HG03432 (cell line): ENCODE results near the gene BST2.

ENCODE experiments used
- ATAC-seq: cut with Tn5 transposase; IDR thresholded peaks from one replicate; pipeline ENCODE4 v1.9.1; 2021; ENCODE audit warnings: mild to moderate bottlenecking, moderate library complexity; ENCODE audit not compliant: unreplicated experiment

BST2 gene

GRCh38 chr19:17405250-17406045 is at the start of gene BST2:
BST2 (minus strand) TSS chr19:17405630; CDS start chr19:17405575, 55 bp downstream.
- peak; percentile 78 for ATAC-seq

GRCh38 chr19:17454576-17455071 is 49.2 kb upstream of the BST2 start:
- ATAC-seq, result no peak

GRCh38 chr19:17451820-17452219 is 46.4 kb upstream of the BST2 start:
- no peak for ATAC-seq

- ATAC-seq, result no peak
Observed at GRCh38 chr19:17450264-17451075, 45.0 kb upstream of the BST2 start.

GRCh38 chr19:17448131-17448967 is 42.9 kb upstream of the BST2 start, which contains the start of gene TMEM221:
TMEM221 (minus strand) TSS chr19:17448668; CDS start chr19:17448462, 206 bp downstream.
- ATAC-seq, result no peak

- no peak for ATAC-seq
Observed at GRCh38 chr19:17447704-17448130, 42.3 kb upstream of the BST2 start.

GRCh38 chr19:17445526-17446165 is 40.2 kb upstream of the BST2 start:
- ATAC-seq, result no peak

- no peak for ATAC-seq
Observed at GRCh38 chr19:17441241-17442021, 36.0 kb upstream of the BST2 start.

- no peak for ATAC-seq
Observed at GRCh38 chr19:17436874-17437267, 31.4 kb upstream of the BST2 start.

- ATAC-seq, result no peak
Observed at GRCh38 chr19:17436094-17436873, 30.9 kb upstream of the BST2 start.

GRCh38 chr19:17435218-17435617 is 29.8 kb upstream of the BST2 start:
- ATAC-seq, result no peak

- no peak for ATAC-seq
Observed at GRCh38 chr19:17431417-17431816, 26.0 kb upstream of the BST2 start.

GRCh38 chr19:17429641-17430113 is 24.2 kb upstream of the BST2 start:
- ATAC-seq, result no peak

- no peak for ATAC-seq
Observed at GRCh38 chr19:17424743-17425365, 19.4 kb upstream of the BST2 start.

- no peak for ATAC-seq
Observed at GRCh38 chr19:17423429-17424208, 18.2 kb upstream of the BST2 start.

- ATAC-seq, result no peak
Observed at GRCh38 chr19:17421942-17422341, 16.5 kb upstream of the BST2 start.

GRCh38 chr19:17420475-17420924 is 15.1 kb upstream of the BST2 start:
- ATAC-seq, result peak; percentile 22
